IPS DF 4.7 (cell line): ENCODE measurements around the gene PDE6C.

Experiments
- DNase-seq: peaks from one replicate; pipeline ENCODE4 v3.0.0-alpha.2; 2013; ENCODE audit warnings: low spot score; ENCODE audit errors: extremely low read depth

Gene PDE6C

GRCh38 chr10:93701866-93702209, 89.5 kb downstream of the PDE6C start:
- no peak for DNase-seq

GRCh38 chr10:93702210-93703001, 90.1 kb downstream of the PDE6C start, which contains the start of gene FRA10AC1:
Gene FRA10AC1 (minus strand): TSS chr10:93702592. CDS start chr10:93700106, 2,486 bp downstream.
- DNase-seq: peak; percentile 49

GRCh38 chr10:93703066-93703465, 90.7 kb downstream of the PDE6C start:
- no peak for DNase-seq

- no peak for DNase-seq
Observed at GRCh38 chr10:93703841-93704240, 91.5 kb downstream of the PDE6C start.

- no peak for DNase-seq
Observed at GRCh38 chr10:93704451-93704850, 92.1 kb downstream of the PDE6C start.

- no peak for DNase-seq
Observed at GRCh38 chr10:93707623-93708022, 95.3 kb downstream of the PDE6C start.

- no peak for DNase-seq
Observed at GRCh38 chr10:93710333-93710909, 98.1 kb downstream of the PDE6C start.

- no peak for DNase-seq
Observed at GRCh38 chr10:93711891-93712290, 99.6 kb downstream of the PDE6C start.

GRCh38 chr10:93712593-93712992, 100.3 kb downstream of the PDE6C start:
- no peak for DNase-seq

GRCh38 chr10:93715345-93715744, 103.0 kb downstream of the PDE6C start:
- DNase-seq: no peak
